Mesodermal cell (in vitro differentiated cells): Measurements from ENCODE around the gene CSK.

Experiments used
- H3K27ac ChIP-seq: 2 replicates; pipeline ENCODE4 v1.7.0; 2013; ENCODE audit warnings: mild to moderate bottlenecking, low read depth, low read length, moderate library complexity; ENCODE audit not compliant: severe bottlenecking
- H3K36me3 ChIP-seq: 2 replicates; pipeline ENCODE4 v1.7.1; 2013; ENCODE audit warnings: mild to moderate bottlenecking, low read length, moderate library complexity; ENCODE audit not compliant: control insufficient read depth, insufficient read depth
- H3K4me1 ChIP-seq: one replicate; pipeline ENCODE4 v1.7.1; 2013; ENCODE audit warnings: mild to moderate bottlenecking, low read length; ENCODE audit not compliant: insufficient read depth, control insufficient read depth, poor library complexity, severe bottlenecking
- H3K4me3 ChIP-seq: 2 replicates; pipeline ENCODE4 v1.7.0; 2013; ENCODE audit warnings: low read length, control low read depth, mild to moderate bottlenecking; ENCODE audit not compliant: insufficient read depth, poor library complexity, severe bottlenecking; ENCODE audit errors: extremely low read depth
- H3K9me3 ChIP-seq: 2 replicates; pipeline ENCODE4 v1.7.1; 2013; ENCODE audit warnings: mild to moderate bottlenecking, low read length, moderate library complexity; ENCODE audit not compliant: control insufficient read depth
- WGBS, 2 experiments: methylation state at CpG; one replicate each; pipeline ENCODE4 v1.1.5; 2013; ENCODE audit warnings: missing lambda C conversion rate in 2 of 2; ENCODE audit not compliant: insufficient coverage in 2 of 2; 5-methylcytosine and 5-hydroxymethylcytosine counted together

The CSK gene

GRCh38 chr15:74820056-74820455, 38.2 kb downstream of the CSK start:
- no peak overlapping the region for H3K4me3 ChIP-seq
- H3K36me3 ChIP-seq: no peaks in the 10 kb centered on the region
- H3K4me1 ChIP-seq: peaks cover 9% of the 10 kb centered on the region
- no peak overlapping the region for H3K27ac ChIP-seq
- H3K9me3 ChIP-seq: no peaks in the 10 kb centered on the region
- 89% methylated on average over 2 to 3 of the region's 5 CpGs for WGBS, 2 experiments

DNA sequence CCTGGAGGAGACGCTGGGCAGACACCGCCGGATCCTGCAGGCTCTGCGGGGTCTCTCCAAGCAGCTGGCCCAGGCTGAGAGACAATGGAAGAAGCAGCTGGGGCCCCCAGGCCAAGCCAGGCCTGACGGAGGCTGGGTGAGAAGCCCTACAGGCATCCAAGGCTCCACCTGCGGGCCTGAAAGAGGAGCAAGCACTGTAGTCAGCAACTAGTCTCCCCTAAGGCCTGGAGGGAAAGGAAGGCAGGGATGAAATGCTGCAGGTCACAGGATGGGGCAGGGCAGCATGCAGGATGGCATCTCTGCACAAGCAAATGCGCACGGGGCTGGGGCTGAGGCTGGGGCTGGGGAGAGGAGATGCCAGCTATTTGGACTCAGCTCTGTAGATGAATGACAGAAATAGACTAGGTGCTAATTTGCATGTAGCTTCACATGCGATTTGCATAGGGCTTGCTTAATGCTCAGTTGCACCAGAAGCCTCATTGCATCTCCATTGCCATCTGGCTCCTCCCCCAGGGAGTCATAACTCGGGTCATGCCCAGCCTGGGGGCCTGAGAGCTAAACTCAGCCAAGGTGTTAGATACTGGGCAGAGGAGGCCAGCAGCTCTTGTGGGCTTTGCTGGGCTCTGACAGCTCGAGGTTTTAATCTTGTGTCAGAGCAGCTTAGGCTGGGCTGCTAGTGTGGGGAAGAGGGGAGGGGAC, 39.4 kb downstream of the CSK start:
- Histone ChIP-seq H3K27ac (no peak overlapping the region), H3K4me1 (peaks cover 9% of the 10 kb centered on the region), H3K36me3 (no peaks in the 10 kb centered on the region), H3K9me3 (no peaks in the 10 kb centered on the region), H3K4me3 (no peak overlapping the region)
- 51 to 54% methylated on average over 9 to 10 of the region's 11 CpGs for WGBS, 2 experiments

DNA sequence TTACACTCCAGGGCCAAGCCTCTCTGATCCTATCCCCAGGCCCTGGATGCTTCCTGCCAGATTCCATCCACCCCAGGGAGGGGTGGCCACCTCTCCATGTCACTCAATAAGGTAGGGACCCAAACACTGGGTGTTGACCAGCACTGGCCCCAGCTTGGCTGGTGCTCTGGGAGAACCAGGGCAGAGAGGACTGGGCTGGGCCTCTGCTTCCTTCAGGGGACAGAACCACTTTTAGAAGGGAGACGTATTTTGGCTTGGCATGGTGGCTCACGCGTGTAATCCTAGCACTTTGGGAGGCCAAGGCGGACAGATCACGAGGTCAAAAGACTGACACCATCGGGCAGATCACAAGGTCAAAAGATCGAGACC, 39.9 kb downstream of the CSK start:
- peaks cover 7% of the 10 kb centered on the region for H3K4me1 ChIP-seq
- no peak overlapping the region for H3K4me3 ChIP-seq
- H3K27ac ChIP-seq: no peak overlapping the region
- WGBS, 2 experiments: 87 to 94% methylated on average over 6 of the region's 7 CpGs
- no peaks in the 10 kb centered on the region for H3K36me3 ChIP-seq
- H3K9me3 ChIP-seq: no peaks in the 10 kb centered on the region

GRCh38 chr15:74822233-74822632, 40.4 kb downstream of the CSK start:
- WGBS, 2 experiments: 76 to 79% methylated on average over 3 of the region's 4 CpGs
- Histone ChIP-seq H3K9me3 (no peaks in the 10 kb centered on the region), H3K36me3 (no peaks in the 10 kb centered on the region), H3K4me3 (no peak overlapping the region), H3K27ac (no peak overlapping the region), H3K4me1 (peaks cover 4% of the 10 kb centered on the region)

- 82 to 92% methylated on average over 6 of the region's 6 CpGs for WGBS, 2 experiments
- peaks cover 4% of the 10 kb centered on the region for H3K4me1 ChIP-seq
- no peaks in the 10 kb centered on the region for H3K9me3 ChIP-seq
- H3K4me3 ChIP-seq: no peak overlapping the region
- H3K36me3 ChIP-seq: no peaks in the 10 kb centered on the region
- H3K27ac ChIP-seq: no peak overlapping the region
Observed at GRCh38 chr15:74823324-74823723, 41.4 kb downstream of the CSK start.

DNA sequence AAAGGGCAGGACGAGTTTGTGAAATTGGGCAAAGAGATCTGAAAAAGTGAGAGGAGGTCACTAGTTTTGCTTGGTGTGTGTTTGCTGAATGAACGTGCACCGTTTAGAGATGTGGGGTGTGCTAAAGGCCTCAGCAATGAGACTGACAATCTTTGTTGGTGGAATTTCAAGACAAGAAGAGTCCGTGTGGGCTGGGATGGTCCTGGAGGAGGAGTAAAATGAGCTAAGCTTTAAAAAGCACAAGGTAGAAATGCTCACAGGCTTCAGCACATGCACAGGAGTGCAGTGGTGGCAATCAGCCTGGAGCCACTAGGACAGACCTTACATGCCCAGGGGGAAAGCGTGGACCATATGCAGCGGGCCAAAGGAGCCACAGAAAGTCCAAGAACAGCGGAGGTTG, 43.1 kb downstream of the CSK start:
- H3K4me3 ChIP-seq: no peak overlapping the region
- WGBS, 2 experiments: 83 to 88% methylated on average over 5 to 7 of the region's 7 CpGs
- no peaks in the 10 kb centered on the region for H3K9me3 ChIP-seq
- H3K36me3 ChIP-seq: no peaks in the 10 kb centered on the region
- H3K4me1 ChIP-seq: peaks cover 4% of the 10 kb centered on the region
- no peak overlapping the region for H3K27ac ChIP-seq

- Histone ChIP-seq H3K36me3 (no peaks in the 10 kb centered on the region), H3K4me1 (peaks cover 4% of the 10 kb centered on the region), H3K4me3 (no peak overlapping the region), H3K9me3 (no peaks in the 10 kb centered on the region), H3K27ac (no peak overlapping the region)
- WGBS, 2 experiments: no CpG with 5 or more reads among the region's 10 CpGs
Observed at GRCh38 chr15:74825866-74826265, 44.0 kb downstream of the CSK start.

- H3K9me3 ChIP-seq: no peaks in the 10 kb centered on the region
- H3K27ac ChIP-seq: no peak within 1 kb of the TSS
- no peaks in the 10 kb centered on the region for H3K36me3 ChIP-seq
- WGBS, 2 experiments: 7 to 11% methylated on average over 16 to 22 of the region's 44 CpGs
- peaks cover 3% of the 10 kb centered on the region for H3K4me1 ChIP-seq
- H3K4me3 ChIP-seq: no peak within 1 kb of the TSS
Observed at GRCh38 chr15:74826364-74826819, 44.5 kb downstream of the CSK start, which contains the start of gene CPLX3. Gene CPLX3 (plus strand): TSS chr15:74826627. CDS start chr15:74826704, 77 bp downstream.

DNA sequence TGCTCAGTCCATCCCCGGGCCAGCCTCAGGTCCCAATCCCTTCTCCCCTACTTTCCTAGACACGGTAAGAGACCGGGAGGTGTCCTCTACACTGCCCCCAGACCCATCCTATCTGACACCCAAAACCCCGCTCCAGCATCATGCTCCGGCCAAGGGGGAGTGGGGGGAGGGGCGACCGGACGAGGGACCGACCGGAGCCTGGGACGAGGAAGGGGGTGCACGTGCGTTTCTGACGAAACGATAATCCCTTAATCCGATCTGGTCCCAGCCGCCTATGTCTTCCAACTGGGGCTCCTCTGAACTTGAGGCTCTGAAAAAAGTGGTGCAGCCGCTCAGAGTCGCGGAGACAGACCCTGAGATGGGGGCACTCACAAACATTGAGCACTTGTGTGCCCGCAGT, 45.0 kb downstream of the CSK start:
- Histone ChIP-seq H3K27ac (no peak overlapping the region), H3K9me3 (no peaks in the 10 kb centered on the region), H3K4me1 (no peaks in the 10 kb centered on the region), H3K36me3 (no peaks in the 10 kb centered on the region), H3K4me3 (no peak overlapping the region)
- WGBS, 2 experiments: 45 to 46% methylated on average over 14 to 19 of the region's 21 CpGs

DNA sequence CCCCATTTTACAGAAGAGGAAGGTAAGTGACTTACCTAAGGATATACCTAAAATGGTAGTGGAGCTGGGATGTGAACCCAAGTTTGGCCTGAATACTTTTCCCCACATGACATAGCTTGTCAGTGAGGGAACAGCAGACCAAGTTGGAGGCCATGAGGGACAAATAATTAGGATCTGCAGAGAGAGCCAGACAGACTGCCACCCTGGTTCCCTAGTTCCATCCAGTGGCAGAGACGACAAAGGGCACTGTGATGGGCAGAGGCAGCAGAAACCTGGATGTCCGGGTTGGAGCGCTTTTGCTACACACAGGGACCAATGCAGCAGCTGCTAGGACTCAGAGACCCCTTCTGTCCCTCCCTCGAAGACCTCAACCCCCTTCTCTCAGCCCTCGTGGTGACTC, 45.7 kb downstream of the CSK start:
- Histone ChIP-seq H3K4me3 (no peak overlapping the region), H3K4me1 (no peaks in the 10 kb centered on the region), H3K27ac (no peak overlapping the region), H3K36me3 (no peaks in the 10 kb centered on the region), H3K9me3 (no peaks in the 10 kb centered on the region)
- WGBS, 2 experiments: 54 to 88% methylated on average over 4 to 5 of the region's 5 CpGs

GRCh38 chr15:74828835-74829234, 47.0 kb downstream of the CSK start:
- no peak overlapping the region for H3K4me3 ChIP-seq
- WGBS, 2 experiments: 86 to 87% methylated on average over 4 to 6 of the region's 6 CpGs

More at GRCh38 chr15:74828835-74829234, 47.0 kb downstream of the CSK start:
- Histone ChIP-seq H3K4me1 (no peaks in the 10 kb centered on the region), H3K27ac (no peak overlapping the region), H3K36me3 (no peaks in the 10 kb centered on the region), H3K9me3 (no peaks in the 10 kb centered on the region)
